Left ventricle myocardium inferior (tissue), 1 donor: ENCODE measurements around the gene SPINT3. TPM values are rescaled to one million over a fixed set of nuclear protein-coding genes. Genes with fewer than 3 reads are reported as not detected.

ENCODE experiments used
- DNase-seq: peaks from one replicate; pipeline ENCODE4 v3.0.0-alpha.2; 2020
- H3K27ac ChIP-seq: fragments of 200-600 bp; replicated peaks from 2 replicates; pipeline ENCODE4 v1.8.0; 2021
- H3K27me3 ChIP-seq: fragments of 200-600 bp; 2 replicates; pipeline ENCODE4 v1.8.0; 2021; ENCODE audit warnings: low read depth
- H3K36me3 ChIP-seq: fragments of 200-600 bp; 2 replicates; pipeline ENCODE4 v1.8.0; 2021
- H3K4me1 ChIP-seq: fragments of 200-600 bp; 2 replicates; pipeline ENCODE4 v1.8.0; 2021
- H3K4me3 ChIP-seq: fragments of 200-600 bp; 2 replicates; pipeline ENCODE4 v1.8.0; 2021; ENCODE audit warnings: mild to moderate bottlenecking, moderate library complexity
- H3K9me3 ChIP-seq: fragments of 200-600 bp; replicated peaks from 2 replicates; pipeline ENCODE4 v1.8.0; 2021
- CTCF ChIP-seq: fragments of 200-600 bp; IDR thresholded peaks from 2 replicates; pipeline ENCODE4 v1.8.0; 2021; ENCODE audit warnings: antibody characterized with exemption, mild to moderate bottlenecking, borderline replicate concordance
- intact Hi-C: fragments of 100-400 bp; cut with micrococcal nuclease; formaldehyde crosslinking; loops from one replicate; pipeline ENCODE4 v1.11.0; 2022
- total RNA-seq: library from RNA; stranded (reverse); fragmentation: NEBNext Ultra II Directional; extraction: Animal tissue kit (Norgen Biotek cat#: 25700); gene quantifications from one replicate; pipeline ENCODE4 v1.2.1, GENCODE V29; 2021
- donor health status: DM: no; HTN: yes; CAD: no; lungs with severe emphysema.

Gene SPINT3
- total RNA-seq, 1 donor from 2014 or later: not detected

DNA sequence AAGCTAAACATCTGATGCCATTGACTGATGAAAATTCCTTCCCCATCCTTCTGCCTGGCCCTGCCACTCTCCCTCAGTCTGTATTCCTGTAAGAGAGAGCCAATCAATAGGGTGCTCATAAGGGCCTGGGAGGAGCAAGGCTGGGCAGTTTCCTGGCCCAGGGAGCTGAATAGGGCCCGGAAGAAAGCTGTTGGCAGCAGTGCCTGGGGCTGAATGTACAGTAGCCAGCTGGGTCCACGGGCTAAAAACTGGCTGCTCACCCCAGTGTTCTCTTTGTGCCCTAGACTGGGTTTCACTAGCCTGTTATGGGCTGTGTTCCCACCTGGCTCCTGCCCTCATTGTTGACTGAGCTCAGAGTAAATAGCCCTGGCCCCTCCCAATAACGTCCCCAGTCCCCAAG is 47.6 kb downstream of the SPINT3 start:
- H3K36me3 ChIP-seq: no peaks in the 10 kb centered on the region
- DNase-seq: no peak
- H3K4me1 ChIP-seq: peaks cover 22% of the 10 kb centered on the region
- no peak for TF ChIP-seq CTCF
- intact Hi-C loops: no loop called here
- H3K9me3 ChIP-seq: peaks cover 3% of the 10 kb centered on the region
- peaks cover 100% of the 10 kb centered on the region for H3K27me3 ChIP-seq
- H3K4me3 ChIP-seq: no peak overlapping the region
- H3K27ac ChIP-seq: no peak overlapping the region

DNA sequence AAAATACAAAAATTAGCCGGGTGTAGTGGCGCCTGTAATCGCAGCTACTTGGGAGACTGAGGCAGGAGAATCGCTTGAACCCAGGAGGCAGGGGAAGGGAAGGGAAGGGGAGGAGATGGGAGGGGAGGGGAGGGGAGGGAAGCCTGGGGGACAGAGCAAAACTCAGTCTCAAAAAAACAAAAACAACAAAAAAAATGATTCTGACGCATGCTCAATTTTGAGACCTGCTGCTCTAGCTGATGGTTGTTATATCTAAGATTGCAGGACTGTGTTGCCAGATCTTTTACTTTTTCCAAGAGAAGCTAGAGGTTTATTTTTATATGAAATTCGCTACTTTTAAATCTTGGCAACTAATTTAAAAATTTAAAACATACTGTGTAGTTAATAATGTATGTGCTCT is 48.2 kb downstream of the SPINT3 start:
- Histone ChIP-seq H3K4me1 (peaks cover 22% of the 10 kb centered on the region), H3K4me3 (no peak overlapping the region), H3K36me3 (no peaks in the 10 kb centered on the region), H3K27me3 (peaks cover 100% of the 10 kb centered on the region), H3K9me3 (no peaks in the 10 kb centered on the region), H3K27ac (no peak overlapping the region)
- intact Hi-C loops: no loop called here
- TF ChIP-seq CTCF: no peak
- DNase-seq: no peak

- intact Hi-C loops: no loop called here
- no peak overlapping the region for H3K27ac ChIP-seq
- DNase-seq: no peak
- H3K4me1 ChIP-seq: peaks cover 17% of the 10 kb centered on the region
- H3K4me3 ChIP-seq: no peak overlapping the region
- no peaks in the 10 kb centered on the region for H3K36me3 ChIP-seq
- peaks cover 88% of the 10 kb centered on the region for H3K27me3 ChIP-seq
- no peaks in the 10 kb centered on the region for H3K9me3 ChIP-seq
- TF ChIP-seq CTCF: no peak
Measured at GRCh38 chr20:45465491-45466266, 49.7 kb downstream of the SPINT3 start.

- Histone ChIP-seq H3K27me3 (peaks cover 68% of the 10 kb centered on the region), H3K36me3 (no peaks in the 10 kb centered on the region), H3K27ac (no peak overlapping the region), H3K9me3 (no peaks in the 10 kb centered on the region), H3K4me1 (no peaks in the 10 kb centered on the region), H3K4me3 (no peak overlapping the region)
- intact Hi-C loops: no loop called here
- no peak for TF ChIP-seq CTCF
- no peak for DNase-seq
Measured at GRCh38 chr20:45463709-45464108, 51.7 kb downstream of the SPINT3 start.

DNA sequence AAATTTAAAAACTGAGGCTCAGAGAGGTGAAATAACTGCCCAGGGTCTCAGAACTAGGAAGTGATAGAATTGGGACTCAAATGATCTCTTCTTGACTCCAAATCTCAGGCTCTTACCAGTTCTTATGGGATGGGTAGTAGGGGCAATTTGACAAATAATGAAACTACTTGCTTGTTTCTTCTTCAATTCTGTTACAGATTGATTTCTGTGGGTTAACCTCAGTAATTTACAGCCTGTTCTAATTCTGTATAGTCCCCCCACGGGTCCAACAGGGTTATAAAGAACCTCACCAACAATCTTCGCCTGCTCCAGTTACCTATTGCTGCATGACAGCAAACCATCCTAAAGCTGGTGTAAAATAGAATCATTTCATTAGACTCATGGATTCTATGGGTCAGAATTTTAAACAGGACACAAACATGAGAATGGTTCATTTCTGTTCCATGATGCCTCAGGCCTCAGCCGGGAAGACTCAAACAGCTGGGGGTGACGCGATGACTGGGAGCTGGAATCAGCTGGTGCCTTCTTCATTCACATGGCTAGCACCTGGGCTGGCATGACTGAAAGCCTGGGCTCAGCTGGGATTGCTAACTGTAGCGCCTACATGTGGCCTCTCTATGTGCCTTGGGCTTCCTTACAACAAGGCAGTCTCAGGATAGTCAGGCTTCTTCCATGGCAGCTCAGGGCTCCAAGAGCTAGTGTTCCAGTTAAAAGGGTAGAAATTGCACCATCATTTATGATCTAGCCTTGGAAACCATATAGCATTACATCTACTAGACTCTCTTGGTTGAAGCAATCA is 52.5 kb downstream of the SPINT3 start:
- Histone ChIP-seq H3K36me3 (no peaks in the 10 kb centered on the region), H3K27me3 (peaks cover 60% of the 10 kb centered on the region), H3K27ac (no peak overlapping the region), H3K4me1 (no peaks in the 10 kb centered on the region), H3K9me3 (no peaks in the 10 kb centered on the region), H3K4me3 (no peak overlapping the region)
- DNase-seq: no peak
- no peak for TF ChIP-seq CTCF
- intact Hi-C loops: no loop called here

Other genes starting within 250 kb of the SPINT3 start
- not detected for gene RBPJL, start 208.8 kb downstream of the SPINT3 start, total RNA-seq
- not detected for gene MATN4, start 207.3 kb downstream of the SPINT3 start, total RNA-seq
- 77.4 TPM for gene SDC4, start 167.2 kb downstream of the SPINT3 start, total RNA-seq
- gene SYS1, start 152.5 kb downstream of the SPINT3 start, total RNA-seq: 20.8 TPM
- gene TP53TG5, start 137.3 kb downstream of the SPINT3 start, total RNA-seq: 0.80 TPM
- 362 TPM for gene DBNDD2, start 107.3 kb downstream of the SPINT3 start, total RNA-seq
- 126 TPM for gene PIGT, start 99.5 kb downstream of the SPINT3 start, total RNA-seq
- gene WFDC2, start 45.9 kb downstream of the SPINT3 start, total RNA-seq: not detected
- not detected for gene WFDC6, start 23.9 kb upstream of the SPINT3 start, total RNA-seq
- not detected for gene EPPIN, start 31.8 kb upstream of the SPINT3 start, total RNA-seq
- gene WFDC8, start 63.7 kb upstream of the SPINT3 start, total RNA-seq: not detected
- gene WFDC10A, start 114.1 kb upstream of the SPINT3 start, total RNA-seq: not detected
- not detected for gene WFDC9, start 115.7 kb upstream of the SPINT3 start, total RNA-seq
- gene WFDC11, start 154.6 kb upstream of the SPINT3 start, total RNA-seq: not detected
- gene WFDC13, start 186.4 kb upstream of the SPINT3 start, total RNA-seq: not detected
- not detected for gene WFDC10B, start 189.4 kb upstream of the SPINT3 start, total RNA-seq
- gene SPINT4, start 206.7 kb upstream of the SPINT3 start, total RNA-seq: not detected